T-helper 2 cell treated with Interferon-gamma antibody and Interleukin-4, amounts not matched to agents 5 μg/mL and 100 μg/mL, for 36 hours (primary cell): Measurements from ENCODE around the gene ZNF366.

ENCODE experiments used
- DNase-seq: peaks from one replicate; pipeline ENCODE4 v3.0.0; 2021; ENCODE audit warnings: low spot score
- H3K27ac Mint-ChIP-seq: one replicate; pipeline ENCODE4 v1.8.0; 2021; ENCODE audit warnings: mild to moderate bottlenecking, mixed read lengths
- H3K27me3 Mint-ChIP-seq: one replicate; pipeline ENCODE4 v1.8.0; 2021; ENCODE audit warnings: low read depth, mixed read lengths
- H3K36me3 Mint-ChIP-seq: one replicate; pipeline ENCODE4 v1.8.0; 2021; ENCODE audit warnings: low read depth, mixed read lengths
- H3K4me1 Mint-ChIP-seq: one replicate; pipeline ENCODE4 v1.8.0; 2021; ENCODE audit warnings: low read depth, mixed read lengths
- H3K4me3 Mint-ChIP-seq: one replicate; pipeline ENCODE4 v1.8.0; 2022; ENCODE audit warnings: mild to moderate bottlenecking, moderate library complexity, mixed read lengths
- H3K9me3 Mint-ChIP-seq: one replicate; pipeline ENCODE4 v1.8.0; 2021; ENCODE audit warnings: mixed read lengths

ZNF366 gene

GRCh38 chr5:72474516-72474915, 32.7 kb downstream of the ZNF366 start:
- Mint-ChIP-seq H3K36me3 (no peaks in the 10 kb centered on the region), H3K27me3 (peaks cover 19% of the 10 kb centered on the region), H3K9me3 (no peaks in the 10 kb centered on the region), H3K4me1 (no peaks in the 10 kb centered on the region), H3K27ac (no peak overlapping the region), H3K4me3 (no peak overlapping the region)
- no peak for DNase-seq

GRCh38 chr5:72474046-72474500, 33.1 kb downstream of the ZNF366 start:
- Mint-ChIP-seq H3K27ac (no peak overlapping the region), H3K27me3 (peaks cover 19% of the 10 kb centered on the region), H3K4me1 (no peaks in the 10 kb centered on the region), H3K36me3 (no peaks in the 10 kb centered on the region), H3K9me3 (no peaks in the 10 kb centered on the region), H3K4me3 (no peak overlapping the region)
- DNase-seq: no peak

- no peaks in the 10 kb centered on the region for H3K9me3 Mint-ChIP-seq
- H3K27me3 Mint-ChIP-seq: peaks cover 19% of the 10 kb centered on the region
Observed at GRCh38 chr5:72472666-72473422, 34.4 kb downstream of the ZNF366 start.

GRCh38 chr5:72472031-72472430, 35.2 kb downstream of the ZNF366 start:
- H3K36me3 Mint-ChIP-seq: no peaks in the 10 kb centered on the region
- no peak for DNase-seq
- peaks cover 21% of the 10 kb centered on the region for H3K27me3 Mint-ChIP-seq
- no peaks in the 10 kb centered on the region for H3K9me3 Mint-ChIP-seq
- H3K4me3 Mint-ChIP-seq: no peak overlapping the region
- no peak overlapping the region for H3K27ac Mint-ChIP-seq
- H3K4me1 Mint-ChIP-seq: no peaks in the 10 kb centered on the region

More at GRCh38 chr5:72472666-72473422, 34.4 kb downstream of the ZNF366 start:
- Mint-ChIP-seq H3K4me3 (no peak overlapping the region), H3K36me3 (no peaks in the 10 kb centered on the region), H3K27ac (no peak overlapping the region), H3K4me1 (no peaks in the 10 kb centered on the region)
- no peak for DNase-seq

- Mint-ChIP-seq H3K36me3 (no peaks in the 10 kb centered on the region), H3K27ac (no peak overlapping the region)
Observed at GRCh38 chr5:72470826-72471225, 36.4 kb downstream of the ZNF366 start.

GRCh38 chr5:72468606-72469005, 38.6 kb downstream of the ZNF366 start:
- H3K9me3 Mint-ChIP-seq: no peaks in the 10 kb centered on the region
- no peak overlapping the region for H3K27ac Mint-ChIP-seq
- peaks cover 21% of the 10 kb centered on the region for H3K27me3 Mint-ChIP-seq
- H3K36me3 Mint-ChIP-seq: no peaks in the 10 kb centered on the region
- no peaks in the 10 kb centered on the region for H3K4me1 Mint-ChIP-seq
- DNase-seq: no peak
- H3K4me3 Mint-ChIP-seq: no peak overlapping the region

More at GRCh38 chr5:72470826-72471225, 36.4 kb downstream of the ZNF366 start:
- H3K4me3 Mint-ChIP-seq: no peak overlapping the region
- H3K9me3 Mint-ChIP-seq: no peaks in the 10 kb centered on the region
- DNase-seq: no peak
- peaks cover 21% of the 10 kb centered on the region for H3K27me3 Mint-ChIP-seq
- no peaks in the 10 kb centered on the region for H3K4me1 Mint-ChIP-seq

GRCh38 chr5:72468024-72468423, 39.2 kb downstream of the ZNF366 start:
- Mint-ChIP-seq H3K9me3 (no peaks in the 10 kb centered on the region), H3K27me3 (peaks cover 16% of the 10 kb centered on the region), H3K4me3 (no peak overlapping the region), H3K4me1 (no peaks in the 10 kb centered on the region), H3K36me3 (no peaks in the 10 kb centered on the region), H3K27ac (no peak overlapping the region)
- DNase-seq: no peak

- no peaks in the 10 kb centered on the region for H3K36me3 Mint-ChIP-seq
- H3K4me1 Mint-ChIP-seq: no peaks in the 10 kb centered on the region
- no peak overlapping the region for H3K4me3 Mint-ChIP-seq
- H3K27me3 Mint-ChIP-seq: peaks cover 11% of the 10 kb centered on the region
- no peak overlapping the region for H3K27ac Mint-ChIP-seq
- no peak for DNase-seq
- no peaks in the 10 kb centered on the region for H3K9me3 Mint-ChIP-seq
Observed at GRCh38 chr5:72467461-72467860, 39.7 kb downstream of the ZNF366 start.

GRCh38 chr5:72465601-72466563, 41.3 kb downstream of the ZNF366 start:
- Mint-ChIP-seq H3K4me3 (no peak overlapping the region), H3K36me3 (no peaks in the 10 kb centered on the region), H3K27me3 (peaks cover 9% of the 10 kb centered on the region), H3K27ac (no peak overlapping the region), H3K9me3 (no peaks in the 10 kb centered on the region), H3K4me1 (no peaks in the 10 kb centered on the region)
- peak; percentile 21 for DNase-seq

- H3K36me3 Mint-ChIP-seq: no peaks in the 10 kb centered on the region
- H3K27me3 Mint-ChIP-seq: peaks cover 4% of the 10 kb centered on the region
- no peaks in the 10 kb centered on the region for H3K4me1 Mint-ChIP-seq
- no peak overlapping the region for H3K4me3 Mint-ChIP-seq
- DNase-seq: no peak
- H3K9me3 Mint-ChIP-seq: no peaks in the 10 kb centered on the region
- no peak overlapping the region for H3K27ac Mint-ChIP-seq
Observed at GRCh38 chr5:72465066-72465465, 42.1 kb downstream of the ZNF366 start.

- H3K9me3 Mint-ChIP-seq: no peaks in the 10 kb centered on the region
- DNase-seq: no peak
- no peaks in the 10 kb centered on the region for H3K36me3 Mint-ChIP-seq
- no peaks in the 10 kb centered on the region for H3K4me1 Mint-ChIP-seq
- H3K27ac Mint-ChIP-seq: no peak overlapping the region
- H3K27me3 Mint-ChIP-seq: peaks cover 4% of the 10 kb centered on the region
- H3K4me3 Mint-ChIP-seq: no peak overlapping the region
Observed at GRCh38 chr5:72464071-72464470, 43.1 kb downstream of the ZNF366 start.

- no peak for DNase-seq
- Mint-ChIP-seq H3K4me1 (no peaks in the 10 kb centered on the region), H3K9me3 (no peaks in the 10 kb centered on the region), H3K36me3 (no peaks in the 10 kb centered on the region), H3K27me3 (peaks cover 4% of the 10 kb centered on the region), H3K4me3 (no peak overlapping the region), H3K27ac (no peak overlapping the region)
Observed at GRCh38 chr5:72463449-72464052, 43.7 kb downstream of the ZNF366 start.

- Mint-ChIP-seq H3K27ac (no peak overlapping the region), H3K4me1 (no peaks in the 10 kb centered on the region), H3K4me3 (no peak overlapping the region), H3K9me3 (no peaks in the 10 kb centered on the region), H3K36me3 (no peaks in the 10 kb centered on the region), H3K27me3 (no peaks in the 10 kb centered on the region)
- DNase-seq: no peak
Observed at GRCh38 chr5:72460413-72460812, 46.8 kb downstream of the ZNF366 start.

GRCh38 chr5:72459913-72460312, 47.3 kb downstream of the ZNF366 start:
- Mint-ChIP-seq H3K4me3 (no peak overlapping the region), H3K27ac (no peak overlapping the region), H3K9me3 (no peaks in the 10 kb centered on the region), H3K27me3 (no peaks in the 10 kb centered on the region), H3K36me3 (no peaks in the 10 kb centered on the region), H3K4me1 (no peaks in the 10 kb centered on the region)
- DNase-seq: no peak
